HG03342 (cell line): ENCODE data around the gene TMCO6.
A peak's percentile ranks its signal among the peaks of the same experiment; 100 is the strongest.

Source experiments
- ATAC-seq: cut with Tn5 transposase; IDR thresholded peaks from one replicate; pipeline ENCODE4 v1.9.1; 2021; ENCODE audit warnings: mild to moderate bottlenecking, moderate library complexity; ENCODE audit not compliant: unreplicated experiment

TMCO6 gene

DNA sequence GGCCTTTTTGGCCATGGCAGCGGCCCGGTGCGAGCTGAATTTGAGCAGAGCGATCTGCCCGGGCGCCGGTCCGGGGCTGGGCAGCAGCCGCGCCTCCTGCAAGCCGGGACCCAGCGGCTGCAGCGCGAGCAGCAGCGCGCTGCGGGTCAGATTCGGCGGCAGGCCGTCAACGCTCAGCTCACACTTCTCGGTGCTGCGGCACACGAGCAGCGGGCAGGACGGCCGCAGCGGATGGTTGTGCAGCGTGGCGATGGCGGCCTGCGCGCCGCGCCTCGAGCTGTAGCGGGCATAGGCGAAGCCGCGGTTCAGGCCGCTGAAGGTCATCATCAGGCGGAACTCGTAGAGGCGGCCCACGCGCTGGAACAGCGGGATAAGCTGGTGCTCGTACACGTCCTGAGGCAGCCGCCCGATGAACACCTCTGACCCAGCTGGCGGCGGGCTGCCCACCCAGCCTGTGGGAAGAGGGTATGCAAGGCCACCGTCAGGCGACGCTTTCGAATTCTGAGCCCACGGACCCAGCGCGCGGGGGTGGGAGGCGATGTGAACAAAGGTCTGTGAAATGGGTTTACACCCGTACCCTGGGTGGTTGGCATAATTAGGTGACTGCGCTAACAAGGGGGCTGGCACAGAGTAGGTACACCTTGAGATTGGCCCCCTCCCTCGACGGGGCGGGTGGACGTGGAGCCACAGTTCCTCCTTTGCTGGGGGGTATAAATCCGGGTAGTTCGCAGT, 33.4 kb downstream of the TMCO6 start:
- ATAC-seq = no peak

DNA sequence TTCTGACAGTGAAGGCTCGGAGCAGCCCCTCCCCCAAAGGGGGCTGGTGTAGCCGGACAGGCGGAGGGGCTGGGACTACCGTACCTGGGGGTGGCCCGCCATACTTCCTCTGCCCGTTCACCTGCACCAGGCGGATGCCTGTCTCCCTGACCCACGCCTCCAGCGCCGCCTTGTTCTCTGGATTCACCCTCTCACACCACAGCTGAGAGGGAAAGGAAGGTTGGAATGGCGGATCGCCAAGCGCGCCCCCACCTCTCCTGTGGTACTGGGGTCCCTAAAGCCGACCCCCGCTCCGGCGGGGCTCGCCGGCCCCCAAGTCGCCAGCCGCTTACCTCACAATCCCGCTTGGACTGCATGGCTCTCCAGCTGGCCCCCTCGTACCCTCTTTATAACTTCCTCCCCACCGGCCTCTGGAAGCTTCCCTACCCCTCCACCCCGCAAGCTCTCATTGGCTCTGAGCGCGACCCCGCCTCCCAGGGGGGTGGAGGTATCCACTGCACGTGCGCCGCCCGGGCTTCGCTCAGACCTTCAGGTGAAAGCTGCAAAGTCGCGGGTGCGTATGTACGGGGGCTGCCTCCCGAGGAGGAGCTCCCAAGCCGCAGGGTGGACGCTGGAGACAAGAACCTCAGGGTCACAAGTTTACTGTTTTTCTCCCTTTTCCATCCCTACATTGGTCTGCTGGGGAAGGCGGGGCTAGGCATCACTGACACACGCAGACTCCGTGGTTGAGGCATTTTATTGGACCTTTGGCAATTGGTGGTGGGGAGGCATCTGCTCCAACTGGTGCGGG, 34.1 kb downstream of the TMCO6 start, which contains the start of gene DND1:
Gene DND1, minus strand, starts transcription at position 390 of the 790 bp plus-strand sequence. Its CDS starts 34 bp downstream, at position 356.
- ATAC-seq = no peak

DNA sequence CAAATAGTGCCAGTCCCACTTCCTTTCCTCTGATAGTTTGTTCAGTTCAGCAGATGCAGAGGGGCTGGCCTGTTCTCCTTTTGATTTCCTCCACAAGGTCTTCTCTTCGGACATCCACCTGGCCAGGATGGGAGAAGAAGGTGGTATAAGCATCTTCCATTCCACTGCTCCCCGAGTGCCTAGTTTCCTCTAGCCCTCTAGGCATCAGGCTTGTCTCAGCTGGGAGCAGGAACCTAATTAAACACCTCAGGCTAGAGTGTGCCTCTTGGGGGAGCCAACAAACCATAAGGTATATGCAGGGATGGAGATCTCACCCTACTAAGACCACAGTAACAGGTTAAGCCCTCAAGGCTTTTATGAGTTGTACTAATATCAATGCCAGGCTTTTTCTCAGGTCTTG, 35.0 kb downstream of the TMCO6 start:
- ATAC-seq = no peak

DNA sequence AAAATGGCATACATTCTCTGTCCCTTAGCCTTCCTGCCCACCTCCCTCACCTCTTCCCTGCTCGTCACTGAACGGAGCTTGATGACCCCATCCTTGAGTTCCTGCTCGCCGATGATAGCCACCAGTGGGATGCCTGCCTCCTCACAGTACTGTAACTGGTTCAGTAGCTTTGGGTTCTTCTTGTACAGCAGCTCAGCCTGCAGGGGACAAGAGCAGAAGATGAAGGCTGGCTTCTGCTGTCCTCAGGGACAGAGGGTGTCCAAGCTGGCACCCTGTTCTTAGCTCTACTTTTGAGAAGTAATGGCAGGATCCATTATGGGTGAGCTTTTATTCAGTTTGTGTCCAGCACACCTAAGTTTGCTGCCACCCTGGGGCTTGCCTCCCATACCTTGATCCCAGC, 35.4 kb downstream of the TMCO6 start:
- no peak for ATAC-seq

DNA sequence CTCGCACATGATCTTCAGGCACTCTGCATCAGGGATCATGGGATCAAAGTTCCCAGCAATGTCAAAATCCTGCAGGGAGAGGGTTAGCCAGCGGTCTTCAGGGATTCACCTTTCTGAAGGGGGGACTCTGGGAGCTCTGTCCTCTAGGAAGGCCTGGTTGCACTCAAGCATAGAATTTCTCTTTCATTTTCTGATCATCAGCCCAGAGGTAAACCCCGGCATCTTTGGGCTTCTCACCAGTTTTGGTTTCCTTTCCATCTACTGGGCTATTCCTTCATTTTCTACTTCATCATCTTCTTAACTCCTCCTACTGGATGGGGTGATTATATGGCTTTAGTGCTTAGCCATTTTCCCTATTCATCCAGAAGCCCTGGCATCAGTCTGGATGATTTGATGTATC, 38.7 kb downstream of the TMCO6 start:
- ATAC-seq = peak; percentile 78

DNA sequence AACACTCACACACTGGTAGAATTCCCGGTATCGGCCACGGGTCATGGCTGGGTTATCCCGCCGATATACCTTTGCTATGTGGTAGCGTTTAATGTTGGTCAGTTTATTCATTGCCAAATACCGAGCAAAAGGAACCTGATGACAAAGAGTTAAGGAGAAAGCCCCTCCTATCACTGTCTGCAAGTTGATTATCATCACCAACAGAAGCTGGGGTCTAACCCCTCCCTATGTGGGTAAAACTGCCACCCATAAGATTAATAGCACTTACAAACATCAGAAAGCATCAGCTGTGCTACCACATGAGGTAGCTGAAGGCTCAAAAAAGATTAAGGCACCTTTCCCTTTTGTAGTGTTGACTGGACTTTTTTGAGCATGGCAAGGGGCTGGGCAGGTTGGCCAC, 39.7 kb downstream of the TMCO6 start:
- ATAC-seq = no peak

DNA sequence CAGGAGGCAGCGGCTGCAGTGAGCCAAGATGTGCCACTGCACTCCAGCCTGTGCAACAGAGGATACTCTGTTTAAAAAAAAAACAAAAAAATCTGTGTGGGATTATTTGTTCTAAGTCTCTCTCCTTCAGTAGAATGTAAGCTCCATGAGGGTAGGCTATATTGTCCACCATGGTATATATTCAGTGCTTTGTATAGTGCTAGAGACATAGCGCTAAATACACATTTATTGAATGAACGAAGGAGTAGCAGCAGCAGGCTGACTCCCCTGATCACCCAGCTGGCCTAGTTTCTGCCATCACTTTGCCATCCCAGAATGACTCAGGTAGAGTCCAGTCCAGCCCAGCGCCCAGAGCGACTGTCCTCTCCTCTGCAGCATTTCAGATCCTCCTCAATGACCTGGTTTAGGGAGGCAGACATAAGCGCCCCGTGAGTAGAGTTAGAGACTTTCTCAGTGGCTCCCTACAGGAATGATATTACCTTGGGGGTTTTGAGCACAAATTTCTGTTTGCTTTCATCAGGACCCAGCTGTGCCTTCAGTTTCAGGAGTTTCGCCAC, 51.2 kb downstream of the TMCO6 start:
- peak; percentile 1 for ATAC-seq

DNA sequence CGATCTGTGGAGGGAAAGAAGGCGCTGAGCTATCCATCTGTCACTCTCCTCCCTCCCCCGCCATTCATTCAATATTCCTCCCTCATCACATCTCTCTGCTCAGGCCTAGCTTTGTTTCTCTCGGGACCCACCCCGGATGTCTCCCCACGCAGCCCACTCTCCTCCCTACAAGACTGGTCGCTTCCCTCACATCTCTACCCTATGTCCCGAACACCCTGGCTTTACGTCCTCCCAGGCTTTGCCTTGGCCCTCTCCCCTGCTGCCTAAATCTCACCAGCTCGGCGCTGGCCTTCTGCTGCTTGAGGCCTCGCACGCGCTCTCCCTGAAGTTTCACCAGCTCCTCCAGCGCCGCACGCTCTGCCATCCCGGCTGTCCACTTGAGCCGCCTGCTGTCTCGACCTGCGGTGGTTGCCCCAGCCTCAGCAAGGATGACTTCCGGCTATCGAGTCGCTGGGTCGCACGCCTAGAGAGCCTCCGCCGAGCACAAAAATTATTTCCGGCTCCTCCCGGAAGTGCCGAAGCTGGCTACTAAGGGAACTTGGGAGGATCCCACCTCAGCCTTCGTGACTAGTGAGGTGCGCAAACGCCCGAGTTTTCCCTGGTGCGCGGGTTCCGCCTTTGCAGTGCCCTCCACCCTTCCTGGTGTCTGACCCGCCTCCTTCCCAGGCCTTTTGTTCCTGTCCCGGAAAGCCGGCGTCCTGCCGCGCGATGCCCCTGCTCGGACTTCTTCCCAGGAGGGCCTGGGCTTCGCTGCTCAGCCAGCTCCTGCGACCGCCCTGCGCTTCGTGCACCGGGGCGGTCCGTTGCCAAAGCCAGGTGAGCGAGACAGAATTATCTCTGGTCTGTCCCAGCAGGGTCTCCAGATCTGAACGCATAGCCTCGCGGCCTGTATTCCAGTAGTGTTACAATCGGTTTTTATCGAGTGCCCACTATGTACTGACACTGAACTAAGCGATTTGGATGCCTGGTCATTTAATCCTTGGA, 52.0 kb downstream of the TMCO6 start, which contains the start of the genes HARS1 and HARS2:
Gene HARS1, minus strand, starts transcription at position 430 of the 984 bp plus-strand sequence. Its CDS starts 66 bp downstream, at position 364.
Gene HARS2, plus strand, starts transcription at position 515 of the 984 bp plus-strand sequence. Its CDS starts 194 bp downstream, at position 709.
- ATAC-seq = peak; percentile 96

DNA sequence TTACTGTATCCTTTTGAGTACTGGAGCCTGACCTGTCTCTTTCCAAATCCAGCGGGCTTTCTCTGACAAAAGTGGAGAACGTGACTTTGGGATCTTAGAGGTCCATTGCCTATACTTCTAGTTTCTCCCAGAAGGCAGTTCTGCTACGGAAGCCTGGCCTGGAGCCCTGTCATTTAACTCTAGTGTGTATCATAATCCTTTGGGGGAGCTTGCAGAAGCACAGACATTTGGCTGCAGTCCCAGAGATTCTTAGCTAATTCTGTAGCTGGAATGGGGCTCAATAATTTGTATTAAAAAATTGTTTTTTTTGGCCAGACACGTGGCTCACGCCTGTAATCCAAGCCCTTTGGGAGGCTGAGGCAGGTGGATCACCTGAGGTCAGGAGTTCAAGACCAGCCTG, 55.0 kb downstream of the TMCO6 start:
- no peak for ATAC-seq
